ENCODE results near the gene KLRG1. TPM values are rescaled to one million over a fixed set of nuclear protein-coding genes. Genes with fewer than 3 reads are reported as not detected.
A peak's percentile ranks its signal among the peaks of the same experiment; 100 is the strongest.

Gene KLRG1
- total and polyA plus RNA-seq, 2 experiments from 2014 or later: 8.5 to 13.1 TPM

DNA sequence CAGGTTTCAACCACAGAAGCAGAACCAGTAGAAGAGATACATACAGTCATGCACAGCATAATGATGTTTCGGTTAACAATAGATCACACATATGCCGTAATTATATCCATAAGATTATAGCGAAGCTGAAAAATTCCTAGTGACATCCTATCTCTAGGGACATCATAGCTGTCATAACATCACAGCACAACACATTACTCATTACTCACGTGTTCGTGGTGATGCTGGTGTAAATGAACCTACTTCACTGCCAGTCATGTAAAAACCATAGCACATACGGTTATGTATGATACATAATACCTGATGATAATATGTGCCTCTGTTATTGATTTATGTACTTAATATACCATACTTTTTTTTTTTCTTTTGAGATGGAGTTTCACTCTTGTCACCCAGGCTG lies 44.7 kb downstream of the KLRG1 start:
- H3K27me3 ChIP-seq: no peaks in the 10 kb centered on the region
- no peaks in the 10 kb centered on the region for H3K9me3 ChIP-seq (ENCODE audit: low read depth)
- H3K4me1 ChIP-seq (ENCODE audit: low read depth): no peaks in the 10 kb centered on the region
- no peak overlapping the region for H3K4me3 ChIP-seq
- no peak for DNase-seq (ENCODE audit: low read depth in 1 of 2, low spot score in 1 of 2)
- no peak for TF ChIP-seq CTCF (IDR thresholded peaks at IDR 0.05; ENCODE audit: low read depth, low read length)
- H3K27ac ChIP-seq: no peak overlapping the region
- H3K36me3 ChIP-seq: no peaks in the 10 kb centered on the region

- no peaks in the 10 kb centered on the region for H3K4me1 ChIP-seq (ENCODE audit: low read depth)
- DNase-seq (ENCODE audit: low read depth in 1 of 2, low spot score in 1 of 2): no peak
- no peaks in the 10 kb centered on the region for H3K27me3 ChIP-seq
- no peak overlapping the region for H3K4me3 ChIP-seq
- H3K36me3 ChIP-seq: no peaks in the 10 kb centered on the region
- H3K27ac ChIP-seq: no peak overlapping the region
- no peaks in the 10 kb centered on the region for H3K9me3 ChIP-seq (ENCODE audit: low read depth)
- no peak for TF ChIP-seq CTCF (IDR thresholded peaks at IDR 0.05; ENCODE audit: low read depth, low read length)
Measured at GRCh38 chr12:9036227-9036626, 46.9 kb downstream of the KLRG1 start.

DNA sequence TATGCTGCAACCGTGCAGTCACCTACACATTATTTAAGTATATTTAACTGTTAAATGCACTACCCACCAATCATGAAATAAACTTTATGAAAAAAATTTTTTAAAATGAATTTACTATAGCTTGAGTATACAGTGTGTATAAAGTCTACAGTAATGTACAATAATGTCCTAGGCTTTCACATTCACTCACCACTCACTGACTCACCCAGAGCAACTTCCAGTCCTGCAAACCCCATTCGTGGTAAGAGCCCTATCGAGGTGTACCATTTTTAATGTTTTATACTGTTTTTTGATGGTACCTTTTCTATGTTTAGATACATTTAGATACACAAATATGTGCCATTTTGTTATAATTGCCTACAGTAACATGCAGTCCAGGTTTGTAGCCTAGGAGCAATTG lies 48.1 kb downstream of the KLRG1 start:
- DNase-seq (ENCODE audit: low read depth in 1 of 2, low spot score in 1 of 2): no peak
- Histone ChIP-seq H3K27ac (no peak overlapping the region), H3K9me3 (ENCODE audit: low read depth) (no peaks in the 10 kb centered on the region), H3K27me3 (no peaks in the 10 kb centered on the region), H3K4me3 (no peak overlapping the region), H3K4me1 (ENCODE audit: low read depth) (no peaks in the 10 kb centered on the region), H3K36me3 (no peaks in the 10 kb centered on the region)
- TF ChIP-seq CTCF (IDR thresholded peaks at IDR 0.05; ENCODE audit: low read depth, low read length): no peak

- Histone ChIP-seq H3K27ac (no peak overlapping the region), H3K4me1 (ENCODE audit: low read depth) (no peaks in the 10 kb centered on the region), H3K9me3 (ENCODE audit: low read depth) (no peaks in the 10 kb centered on the region), H3K36me3 (no peaks in the 10 kb centered on the region), H3K4me3 (no peak overlapping the region), H3K27me3 (no peaks in the 10 kb centered on the region)
- peak; percentile 71 for TF ChIP-seq CTCF (IDR thresholded peaks at IDR 0.05; ENCODE audit: low read depth, low read length)
- DNase-seq (ENCODE audit: low read depth in 1 of 2, low spot score in 1 of 2): peak; percentile 58 to 60
Measured at GRCh38 chr12:9039397-9039977, 50.1 kb downstream of the KLRG1 start.

DNA sequence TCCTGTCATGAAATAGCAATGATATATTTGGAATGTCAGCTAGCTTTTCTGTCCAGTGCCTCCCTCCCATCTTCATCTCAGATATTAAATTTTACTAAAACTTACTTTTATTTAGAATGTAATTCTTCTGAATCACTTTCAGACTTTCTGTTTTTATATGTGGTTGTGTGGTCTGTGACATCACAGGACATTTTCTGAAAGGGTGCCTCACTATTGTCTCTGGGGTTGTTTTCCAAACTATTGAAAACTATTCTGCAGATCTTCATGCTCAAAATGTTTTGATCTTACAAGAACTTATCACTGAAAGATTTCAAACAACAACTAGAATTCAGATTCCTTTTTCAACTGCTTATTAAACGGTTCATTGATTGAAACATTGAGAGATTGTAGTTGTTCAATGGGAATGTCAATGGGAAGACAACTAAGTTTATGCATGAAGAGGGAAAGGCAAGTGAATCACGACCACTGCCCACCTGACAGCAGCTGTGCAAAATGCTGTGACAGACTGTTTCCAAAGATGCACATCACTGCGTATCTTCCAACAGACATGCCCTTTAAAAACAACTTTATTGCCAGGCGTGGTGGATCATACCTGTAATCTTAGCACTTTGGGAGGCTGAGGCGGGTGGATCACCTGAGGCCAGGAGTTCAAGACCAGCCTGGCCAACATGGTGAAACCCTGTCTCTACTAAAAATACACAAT lies 51.3 kb downstream of the KLRG1 start:
- no peak for DNase-seq (ENCODE audit: low read depth in 1 of 2, low spot score in 1 of 2)
- Histone ChIP-seq H3K4me1 (ENCODE audit: low read depth) (no peaks in the 10 kb centered on the region), H3K9me3 (ENCODE audit: low read depth) (no peaks in the 10 kb centered on the region), H3K36me3 (no peaks in the 10 kb centered on the region), H3K27ac (no peak overlapping the region), H3K4me3 (no peak overlapping the region), H3K27me3 (no peaks in the 10 kb centered on the region)
- no peak for TF ChIP-seq CTCF (IDR thresholded peaks at IDR 0.05; ENCODE audit: low read depth, low read length)
